Stimulated activated CD8-positive, alpha-beta memory T cell treated with anti-CD3 and anti-CD28 coated beads, Interleukin-2, amount 100 ng/mL, for 1 hour (primary cell): ENCODE results near the gene TMEM259.

ENCODE experiments used
- DNase-seq, 2 donors: peaks; one replicate each; pipeline ENCODE4 v3.0.0-alpha.2; 2020; ENCODE audit warnings: low read depth in 2 of 2

The TMEM259 gene

GRCh38 chr19:1055886-1056620 is 35.1 kb upstream of the TMEM259 start:
- no peak for DNase-seq

GRCh38 chr19:1055028-1055425 is 34.1 kb upstream of the TMEM259 start:
- DNase-seq, result no peak

GRCh38 chr19:1054102-1055027 is 33.4 kb upstream of the TMEM259 start:
- DNase-seq, result no peak

- DNase-seq, result no peak
Observed at GRCh38 chr19:1053176-1054101, 32.5 kb upstream of the TMEM259 start.

GRCh38 chr19:1052349-1052975 is 31.5 kb upstream of the TMEM259 start:
- no peak for DNase-seq

- DNase-seq, result no peak
Observed at GRCh38 chr19:1051791-1052190, 30.9 kb upstream of the TMEM259 start.

- DNase-seq, result no peak
Observed at GRCh38 chr19:1050989-1051788, 30.3 kb upstream of the TMEM259 start.

- no peak for DNase-seq
Observed at GRCh38 chr19:1049800-1050199, 28.9 kb upstream of the TMEM259 start.

- DNase-seq, result no peak
Observed at GRCh38 chr19:1049106-1049505, 28.2 kb upstream of the TMEM259 start.

GRCh38 chr19:1047696-1048147 is 26.8 kb upstream of the TMEM259 start:
- no peak for DNase-seq

- no peak for DNase-seq
Observed at GRCh38 chr19:1046836-1047695, 26.1 kb upstream of the TMEM259 start.

- no peak for DNase-seq
Observed at GRCh38 chr19:1046117-1046626, 25.2 kb upstream of the TMEM259 start.

- no peak for DNase-seq
Observed at GRCh38 chr19:1045247-1045603, 24.3 kb upstream of the TMEM259 start.

- no peak for DNase-seq
Observed at GRCh38 chr19:1042689-1043511, 22.0 kb upstream of the TMEM259 start.

GRCh38 chr19:1041835-1042685 is 21.1 kb upstream of the TMEM259 start:
- no peak for DNase-seq

- DNase-seq, result no peak
Observed at GRCh38 chr19:1041272-1041834, 20.4 kb upstream of the TMEM259 start.
